Right renal pelvis (tissue), 4 donors: ENCODE data around the gene SFN. TPM values are rescaled to one million over a fixed set of nuclear protein-coding genes. Genes with fewer than 3 reads are reported as not detected.
"Not testable (repeated sequence)": the region's sequence is repeated elsewhere in the genome, so short reads cannot be mapped to it uniquely, and the experiment has no call there.

Source experiments
- DNase-seq, 4 donors: peaks; one replicate each; pipeline ENCODE4 v3.0.0-alpha.2; 2013; ENCODE audit warnings: low read depth in 4 of 4, low spot score in 3 of 4, missing footprints in 1 of 4
- polyA plus RNA-seq, 4 donors: library from polyadenylated mRNA; unstranded; fragments of 120-200 nt; gene quantifications; one replicate each; pipeline ENCODE4 v1.2.1, GENCODE V29; 2013; ENCODE audit not compliant: insufficient read length in 4 of 4

SFN gene
- under 1 TPM; 0.58 to 0.91 (median 0.72) TPM for polyA plus RNA-seq

DNA sequence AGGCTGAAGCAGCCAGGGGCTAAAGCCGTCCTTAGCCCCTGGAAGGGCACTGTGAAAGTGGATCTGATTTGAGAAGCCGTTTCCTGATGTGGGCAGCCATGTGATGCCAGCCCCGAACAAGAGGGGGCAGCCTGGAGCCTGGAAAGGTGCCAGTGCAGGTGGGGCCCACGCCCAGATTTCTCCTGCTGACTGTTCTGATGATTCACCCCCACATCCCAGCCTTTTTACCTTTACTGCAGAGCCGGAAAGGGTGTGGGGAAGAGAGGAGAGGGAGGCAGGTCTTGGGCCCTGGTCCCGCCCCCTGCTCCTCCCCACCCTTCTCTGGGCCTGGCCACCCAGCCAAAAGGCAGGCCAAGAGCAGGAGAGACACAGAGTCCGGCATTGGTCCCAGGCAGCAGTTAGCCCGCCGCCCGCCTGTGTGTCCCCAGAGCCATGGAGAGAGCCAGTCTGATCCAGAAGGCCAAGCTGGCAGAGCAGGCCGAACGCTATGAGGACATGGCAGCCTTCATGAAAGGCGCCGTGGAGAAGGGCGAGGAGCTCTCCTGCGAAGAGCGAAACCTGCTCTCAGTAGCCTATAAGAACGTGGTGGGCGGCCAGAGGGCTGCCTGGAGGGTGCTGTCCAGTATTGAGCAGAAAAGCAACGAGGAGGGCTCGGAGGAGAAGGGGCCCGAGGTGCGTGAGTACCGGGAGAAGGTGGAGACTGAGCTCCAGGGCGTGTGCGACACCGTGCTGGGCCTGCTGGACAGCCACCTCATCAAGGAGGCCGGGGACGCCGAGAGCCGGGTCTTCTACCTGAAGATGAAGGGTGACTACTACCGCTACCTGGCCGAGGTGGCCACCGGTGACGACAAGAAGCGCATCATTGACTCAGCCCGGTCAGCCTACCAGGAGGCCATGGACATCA is at the start of gene SFN:
TSS of gene SFN (plus strand) at position 369 of the 904 bp plus-strand sequence. CDS start at position 433, 64 bp downstream.
- no peak for DNase-seq

- DNase-seq, result no peak
These were observed 48.6 kb upstream of the SFN start for GRCh38 chr1:26814377-26814776.

DNA sequence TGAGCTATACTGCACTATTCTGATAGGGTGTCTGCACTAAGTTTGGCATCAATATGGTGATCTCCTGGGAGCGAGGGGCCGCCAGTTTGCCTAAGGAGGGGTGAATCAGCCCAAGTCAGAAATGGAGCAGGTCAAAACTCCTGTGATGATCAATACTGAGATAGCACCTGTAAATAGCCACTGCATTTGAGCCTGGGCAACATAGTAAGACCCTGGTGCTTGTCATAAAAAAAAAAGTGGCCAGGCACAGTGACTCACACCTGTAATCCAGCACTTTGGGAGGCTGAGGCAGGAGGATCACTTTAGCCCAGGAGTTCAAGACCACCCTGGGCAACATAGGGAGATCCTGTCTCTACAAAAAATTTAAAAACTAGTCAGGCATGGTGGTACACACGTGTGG is 48.1 kb upstream of the SFN start:
- no peak for DNase-seq

DNA sequence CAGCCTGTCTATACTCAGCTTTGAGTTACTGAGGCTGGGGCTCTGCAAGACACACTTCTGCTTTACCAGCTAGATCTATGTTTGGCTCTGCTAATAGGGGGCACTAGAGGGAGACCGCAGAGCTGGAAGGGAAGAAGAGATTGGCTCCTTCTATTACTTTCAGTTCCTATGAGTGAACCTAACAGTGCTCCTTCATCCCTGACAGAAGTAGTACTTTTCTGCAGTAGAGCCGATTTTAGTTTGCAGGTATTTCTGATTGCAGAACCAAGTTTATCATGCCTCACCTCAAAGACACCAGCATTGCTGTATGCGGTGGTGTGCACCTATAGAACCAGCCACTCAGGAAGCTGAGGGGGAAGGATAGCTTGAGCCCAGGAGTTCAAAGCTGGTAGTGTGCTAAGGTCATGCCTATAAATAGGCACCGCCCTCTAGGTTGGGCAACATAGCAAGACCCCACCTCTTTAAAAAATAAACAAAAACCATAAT is 42.1 kb upstream of the SFN start:
- no peak for DNase-seq

DNA sequence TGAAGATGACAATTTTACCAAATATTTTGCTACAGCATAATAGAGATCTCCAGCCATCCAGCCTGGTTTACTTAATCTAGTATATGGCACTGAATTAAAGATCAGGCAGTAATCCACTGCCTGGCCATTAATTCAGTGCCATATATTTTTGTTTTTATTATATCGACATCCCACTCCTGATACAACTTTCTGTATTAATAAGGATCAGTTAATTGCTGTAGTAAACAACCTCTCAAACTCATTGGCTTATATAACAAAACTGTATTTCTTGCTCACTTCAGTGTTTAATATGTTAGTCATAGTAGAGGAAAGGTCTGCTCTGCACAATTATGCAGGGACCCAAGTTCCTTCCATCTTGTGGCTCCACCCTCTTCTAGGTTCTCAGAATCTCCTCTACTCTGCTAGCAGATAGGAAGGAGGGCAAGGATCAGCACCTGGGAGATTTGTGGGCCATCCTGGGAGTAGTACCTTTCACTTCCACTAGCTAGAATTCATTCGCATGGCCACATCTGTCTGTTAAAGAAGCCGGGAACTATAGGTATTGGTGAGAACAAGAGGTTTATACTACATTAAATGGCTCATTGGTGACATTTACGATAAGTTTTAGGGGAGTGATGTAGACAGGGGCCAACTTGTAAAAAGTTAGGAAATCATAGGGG is 40.1 kb upstream of the SFN start:
- no peak for DNase-seq

DNA sequence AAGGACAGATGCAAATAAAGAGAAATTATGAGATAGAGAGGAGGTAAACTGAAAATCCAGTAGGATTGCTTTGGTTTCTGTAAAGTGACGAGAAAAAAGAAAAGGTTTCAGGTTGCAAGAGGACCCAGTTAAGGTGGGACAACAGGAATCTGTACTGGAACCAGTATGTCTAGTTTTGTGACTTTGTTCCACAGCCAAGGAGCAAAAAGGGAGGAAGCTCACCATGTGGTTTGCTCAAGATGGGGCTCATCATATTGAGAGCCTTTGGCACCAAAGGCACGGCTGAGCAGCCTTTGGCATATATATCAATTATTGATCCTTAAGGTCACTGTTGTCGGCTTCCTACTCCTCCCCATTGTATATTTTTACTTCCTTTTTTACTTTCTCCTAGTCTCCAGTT is 38.2 kb upstream of the SFN start:
- DNase-seq, result no peak

- peak in 2 of 4 donors; percentile 48 to 52 for DNase-seq
These were observed 36.5 kb upstream of the SFN start, which contains the start of gene ZDHHC18 for GRCh38 chr1:26826261-26827105. Gene ZDHHC18 (plus strand): TSS chr1:26826688. CDS start chr1:26826805, 117 bp downstream.

DNA sequence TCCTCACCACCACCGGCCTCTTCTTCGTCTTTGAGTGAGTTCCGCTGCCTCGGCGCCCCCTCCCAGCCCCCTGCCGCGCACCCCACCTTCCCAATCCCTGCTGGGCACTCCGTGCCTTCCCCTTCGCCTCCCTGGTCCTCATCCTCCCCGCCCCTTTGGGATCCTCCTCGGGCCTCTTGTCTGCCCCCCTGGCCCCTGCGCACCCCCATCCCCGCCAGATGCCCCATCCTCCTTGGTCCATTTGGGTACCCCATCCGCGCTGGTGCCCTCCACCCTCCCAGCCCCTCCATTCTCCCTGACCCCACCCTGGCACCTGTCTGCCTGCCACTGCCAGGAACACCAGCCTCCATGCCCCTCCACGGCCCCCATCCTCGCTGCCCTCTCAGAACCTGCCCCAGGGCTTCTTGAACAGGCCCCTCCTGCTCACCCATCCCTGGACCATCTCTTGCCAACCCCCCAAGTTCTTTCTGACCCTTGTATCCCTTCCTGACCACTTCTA is 35.8 kb upstream of the SFN start:
- DNase-seq, result no peak

- DNase-seq, result peak in 1 of 4 donors; percentile 20
These were observed 35.3 kb upstream of the SFN start for GRCh38 chr1:26827663-26828062.

DNA sequence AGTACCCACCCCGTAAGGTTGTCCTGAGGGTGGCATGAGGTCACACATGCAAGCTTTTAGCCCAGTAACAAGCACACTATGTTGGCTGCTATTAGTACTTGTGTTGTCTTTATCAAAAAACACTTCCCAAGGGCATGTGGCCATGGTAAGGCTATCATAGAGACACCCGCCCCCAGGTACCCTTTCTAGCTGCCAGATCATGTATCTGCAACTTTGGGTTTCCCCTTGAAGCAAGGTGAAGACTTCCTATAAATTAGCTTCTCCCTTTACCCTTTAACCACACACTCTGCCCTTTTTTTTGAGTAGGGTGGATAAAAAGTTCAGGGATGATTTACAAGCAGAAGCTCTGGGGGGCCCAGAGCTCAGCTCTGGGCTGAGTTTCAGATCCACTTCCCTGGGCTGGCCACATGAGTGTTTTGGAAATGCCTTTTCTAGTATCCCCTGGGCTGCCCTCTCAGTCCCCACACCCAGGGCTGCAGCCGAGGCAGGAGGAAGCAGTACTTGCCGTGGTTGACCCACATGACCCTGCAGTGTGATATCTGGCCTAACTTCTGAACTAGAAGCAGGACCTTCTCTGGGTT is 34.4 kb upstream of the SFN start:
- DNase-seq, result no peak

- DNase-seq, result no peak
These were observed 33.6 kb upstream of the SFN start for GRCh38 chr1:26829184-26829911.

DNA sequence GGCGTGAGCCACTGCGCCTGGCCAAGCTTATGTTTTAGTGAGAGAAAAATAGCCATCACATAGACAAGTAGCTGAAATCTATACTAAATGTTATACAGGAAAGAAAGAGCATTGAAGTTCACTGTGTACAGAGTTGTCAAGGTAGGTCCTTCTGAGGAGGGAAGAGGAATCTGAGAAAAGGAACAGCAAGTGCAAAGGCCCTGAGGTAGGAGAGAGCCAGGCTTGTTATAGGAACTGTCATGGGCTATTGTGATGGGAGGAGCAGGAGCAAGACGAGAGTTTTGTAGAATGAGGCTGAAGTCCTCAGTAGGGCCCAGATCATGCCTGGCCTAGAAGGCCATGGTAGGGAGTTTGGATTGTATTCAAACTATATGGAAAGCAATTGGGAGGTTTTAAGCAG is 31.9 kb upstream of the SFN start:
- no peak for DNase-seq

DNA sequence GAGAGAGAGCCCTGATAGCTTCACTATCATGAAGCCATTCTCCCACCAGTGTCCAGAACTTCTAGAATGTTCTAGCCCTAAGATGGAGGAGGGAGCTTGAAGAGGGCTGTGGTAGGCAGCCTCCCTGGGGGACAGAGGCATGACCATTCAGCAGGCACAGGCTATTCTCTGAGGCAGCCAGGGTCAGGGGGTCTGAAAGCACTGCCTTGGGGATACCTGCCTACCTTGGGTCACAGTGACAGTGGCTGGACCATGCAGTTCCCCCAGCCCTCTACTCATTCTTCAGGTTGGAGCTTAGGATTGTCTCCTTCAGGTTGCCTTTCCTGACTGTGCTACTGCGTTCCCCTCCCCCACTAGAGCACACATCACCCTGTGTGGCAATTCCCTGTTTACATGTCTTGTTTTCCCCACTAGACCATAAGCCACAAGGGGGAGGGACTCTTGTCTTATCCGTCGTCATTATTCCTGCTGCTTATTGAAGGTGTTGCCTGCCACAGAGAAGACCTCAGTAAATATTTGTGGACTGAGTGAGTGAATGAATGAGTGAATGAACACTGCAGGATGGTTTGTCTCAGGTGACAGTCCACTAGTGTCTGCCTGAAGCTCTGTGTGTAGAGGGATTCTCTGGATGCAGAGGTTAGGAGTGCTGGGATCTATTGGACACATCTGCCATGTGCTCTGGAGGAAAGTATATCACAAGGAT is 31.3 kb upstream of the SFN start:
- no peak for DNase-seq

GRCh38 chr1:26832249-26832960 is 30.5 kb upstream of the SFN start:
- no peak for DNase-seq

DNA sequence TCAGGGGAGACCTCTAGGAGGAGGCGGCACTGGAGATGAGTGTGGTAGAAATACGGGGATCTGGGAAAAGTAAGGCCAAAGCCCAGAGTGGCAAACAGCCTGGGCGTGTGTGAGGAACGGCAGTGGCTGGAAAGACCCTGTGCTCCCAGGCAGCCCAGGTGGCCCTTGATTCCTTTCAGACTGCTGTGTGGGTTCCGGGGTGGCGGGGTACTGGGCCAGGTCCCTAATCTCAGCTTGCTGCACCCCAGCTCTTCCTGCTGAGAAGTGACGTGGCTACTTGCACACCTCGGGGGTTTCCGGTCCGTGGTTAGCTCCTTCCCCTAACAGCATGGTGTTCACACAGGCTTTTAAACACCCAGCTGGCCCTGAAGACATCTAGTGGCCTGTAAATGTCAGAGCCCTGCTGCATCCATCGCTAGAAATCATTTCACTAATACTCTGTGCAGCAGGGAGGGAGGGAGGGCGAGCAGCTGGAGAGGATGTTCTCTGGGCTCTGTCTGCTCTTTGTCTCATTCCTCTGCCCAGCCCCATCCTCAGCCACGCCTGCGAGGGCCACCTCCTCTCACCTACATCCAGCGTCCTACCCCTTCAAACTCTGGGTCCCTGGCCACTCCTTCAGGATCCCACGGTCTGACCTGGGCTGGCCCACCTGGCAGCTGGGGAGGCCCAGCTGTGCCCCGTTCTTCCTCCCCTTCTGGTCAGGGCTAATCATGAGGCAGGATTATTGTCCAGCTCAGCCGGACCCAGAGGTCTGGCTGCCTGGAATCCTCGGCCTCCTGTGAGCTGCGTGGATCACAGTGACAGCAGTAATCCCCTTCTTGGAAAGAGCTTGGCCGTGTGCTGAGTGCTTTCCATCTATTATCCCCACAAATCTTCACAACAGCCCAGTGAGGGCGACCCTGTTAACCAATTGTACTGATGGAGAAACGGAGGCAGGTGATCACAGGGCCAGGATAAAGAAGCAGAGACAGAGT is 29.2 kb upstream of the SFN start:
- DNase-seq, result no peak

DNA sequence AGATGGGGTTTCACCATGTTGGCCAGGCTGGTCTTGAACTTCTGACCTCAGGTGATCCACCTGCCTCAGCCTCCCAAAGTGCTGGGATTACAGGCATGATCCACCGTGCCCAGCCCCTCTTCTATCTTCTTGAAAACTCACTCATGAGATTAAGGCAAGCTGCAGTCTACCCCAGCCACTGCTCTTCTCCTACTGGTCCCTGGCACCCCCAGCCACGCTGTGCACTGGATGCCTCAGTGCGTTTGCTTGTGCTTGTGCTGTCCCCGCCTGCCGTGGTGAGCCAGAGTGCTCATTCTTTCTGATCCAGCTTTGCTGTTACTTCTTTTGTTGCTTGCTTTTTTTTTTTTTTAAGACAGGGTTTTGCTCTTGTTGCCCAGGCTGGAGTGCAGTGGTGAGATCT is 25.3 kb upstream of the SFN start:
- not testable (repeated sequence) for DNase-seq
